CD4-positive, CD25-positive, alpha-beta regulatory T cell (primary cell): ENCODE measurements around the gene MTTP. TPM values are rescaled to one million over a fixed set of nuclear protein-coding genes. Genes with fewer than 3 reads are reported as not detected.

Experiments used
- ATAC-seq, 2 donors: fragments of 150-1000 bp; cut with Tn5 transposase; one replicate each; pipeline ENCODE4 v1.10.0; 2021; ENCODE audit warnings: low read depth in 2 of 2, moderate number of reproducible peaks in 2 of 2, moderate library complexity in 1 of 2
- DNase-seq, 3 donors: peaks; one replicate each; pipeline versions ENCODE4 v3.0.0 to v3.0.0-alpha.2; 2012 to 2022; ENCODE audit warnings: mixed read lengths in 1 of 3
- H3K27ac ChIP-seq: one replicate; pipeline ENCODE4 v1.7.0; 2013; ENCODE audit warnings: mild to moderate bottlenecking, low read length; ENCODE audit not compliant: insufficient read depth, poor library complexity, severe bottlenecking
- H3K27me3 ChIP-seq: one replicate; pipeline ENCODE4 v1.7.0; 2013; ENCODE audit warnings: low read length; ENCODE audit not compliant: control insufficient read depth, insufficient read depth
- H3K36me3 ChIP-seq: one replicate; pipeline ENCODE4 v1.7.0; 2013; ENCODE audit warnings: mild to moderate bottlenecking, low read length, moderate library complexity; ENCODE audit not compliant: control insufficient read depth, insufficient read depth
- H3K4me1 ChIP-seq: 2 replicates; pipeline ENCODE4 v1.7.0; 2013; ENCODE audit warnings: mild to moderate bottlenecking, low read length; ENCODE audit not compliant: insufficient read depth, control insufficient read depth, poor library complexity, severe bottlenecking
- H3K4me3 ChIP-seq: one replicate; pipeline ENCODE4 v1.7.0; 2013; ENCODE audit warnings: low read depth, mild to moderate bottlenecking, low read length, moderate library complexity
- H3K9me3 ChIP-seq, 2 experiments: 1 replicate in 1 of 2; 2 replicates in 1 of 2; pipeline ENCODE4 v1.7.0; 2013; ENCODE audit warnings: low read length in 2 of 2, mild to moderate bottlenecking in 1 of 2, moderate library complexity in 1 of 2; ENCODE audit not compliant: control insufficient read depth in 2 of 2
- H3K27ac Mint-ChIP-seq, 3 donors: one replicate each; pipeline ENCODE4 v1.8.0; 2020 to 2022; ENCODE audit warnings: mild to moderate bottlenecking in 3 of 3, mixed read lengths in 3 of 3, moderate library complexity in 2 of 3
- H3K27me3 Mint-ChIP-seq: one replicate; pipeline ENCODE4 v1.8.0; 2022; ENCODE audit warnings: mild to moderate bottlenecking, mixed read lengths
- H3K36me3 Mint-ChIP-seq: one replicate; pipeline ENCODE4 v1.8.0; 2020; ENCODE audit warnings: mixed read lengths
- H3K4me1 Mint-ChIP-seq, 4 donors: one replicate each; pipeline ENCODE4 v1.8.0; 2020 to 2022; ENCODE audit warnings: mixed read lengths in 4 of 4, mild to moderate bottlenecking in 1 of 4
- H3K4me3 Mint-ChIP-seq, 4 donors: one replicate each; pipeline ENCODE4 v1.8.0; 2020 to 2022; ENCODE audit warnings: mild to moderate bottlenecking in 4 of 4, mixed read lengths in 4 of 4, moderate library complexity in 3 of 4
- H3K9me3 Mint-ChIP-seq, 7 donors: one replicate each; pipeline ENCODE4 v1.8.0; 2020 to 2022; ENCODE audit warnings: mixed read lengths in 7 of 7, mild to moderate bottlenecking in 3 of 7, moderate library complexity in 2 of 7
- polyA plus RNA-seq, 4 donors: library from polyadenylated mRNA; unstranded; fragments of 300-500 nt; fragmentation: Illumina TruSeq; gene quantifications; one replicate each; pipeline ENCODE4 v1.2.3, GENCODE V29; 2021
- total RNA-seq: library from RNA; stranded (reverse); gene quantifications from one replicate; pipeline ENCODE4 v1.2.3, GENCODE V29; 2022

Gene MTTP
- total and polyA plus RNA-seq, 5 donors from 2014 or later, result not detected

- no peaks in the 10 kb centered on the region for H3K9me3 ChIP-seq
- no peak overlapping the region for H3K4me3 ChIP-seq
- H3K36me3 ChIP-seq, result no peaks in the 10 kb centered on the region
- ATAC-seq (no peak), DNase-seq (no peak)
- Mint-ChIP-seq H3K36me3 (no peaks in the 10 kb centered on the region), H3K27me3 (peaks cover 30% of the 10 kb centered on the region), H3K27ac (no peak overlapping the region), H3K9me3 (peaks cover 0 to 1% (median 0%) of the 10 kb centered on the region in 7 donors), H3K4me3 (no peak overlapping the region), H3K4me1 (peaks cover 0 to 3% (median 0%) of the 10 kb centered on the region in 4 donors)
- peaks cover 10% of the 10 kb centered on the region for H3K27me3 ChIP-seq
- H3K4me1 ChIP-seq, result no peaks in the 10 kb centered on the region
- H3K27ac ChIP-seq, result no peak overlapping the region
These were observed 60.2 kb downstream of the MTTP start for GRCh38 chr4:99634742-99635360.

- H3K27me3 Mint-ChIP-seq, result peaks cover 27% of the 10 kb centered on the region
- no peaks in the 10 kb centered on the region for H3K36me3 Mint-ChIP-seq
- Histone ChIP-seq H3K9me3 (no peaks in the 10 kb centered on the region), H3K27me3 (peaks cover 10% of the 10 kb centered on the region), H3K36me3 (no peaks in the 10 kb centered on the region), H3K4me1 (no peaks in the 10 kb centered on the region), H3K27ac (no peak overlapping the region), H3K4me3 (no peak overlapping the region)
- H3K4me1 Mint-ChIP-seq, result no peaks in the 10 kb centered on the region
- DNase-seq, result no peak
- no peak overlapping the region for H3K27ac Mint-ChIP-seq
- peaks cover 0 to 1% (median 0%) of the 10 kb centered on the region in 7 donors for H3K9me3 Mint-ChIP-seq
- H3K4me3 Mint-ChIP-seq, result no peak overlapping the region
- ATAC-seq, result no peak
These were observed 61.0 kb downstream of the MTTP start for GRCh38 chr4:99635601-99636000.

- Mint-ChIP-seq H3K36me3 (no peaks in the 10 kb centered on the region), H3K9me3 (peaks cover 0 to 1% (median 0%) of the 10 kb centered on the region in 7 donors), H3K27me3 (peaks cover 26% of the 10 kb centered on the region), H3K4me3 (no peak overlapping the region), H3K27ac (no peak overlapping the region), H3K4me1 (no peaks in the 10 kb centered on the region)
- no peak overlapping the region for H3K27ac ChIP-seq
- no peak overlapping the region for H3K4me3 ChIP-seq
- H3K36me3 ChIP-seq, result no peaks in the 10 kb centered on the region
- H3K4me1 ChIP-seq, result no peaks in the 10 kb centered on the region
- H3K9me3 ChIP-seq, result no peaks in the 10 kb centered on the region
- ATAC-seq, result no peak
- no peak for DNase-seq
- peaks cover 7% of the 10 kb centered on the region for H3K27me3 ChIP-seq
These were observed 61.8 kb downstream of the MTTP start for GRCh38 chr4:99636422-99636821.

- H3K36me3 Mint-ChIP-seq, result no peaks in the 10 kb centered on the region
- no peaks in the 10 kb centered on the region for H3K4me1 ChIP-seq
- H3K27ac ChIP-seq, result no peak overlapping the region
- no peak overlapping the region for H3K4me3 ChIP-seq
- H3K9me3 ChIP-seq, result no peaks in the 10 kb centered on the region
- peaks cover 7% of the 10 kb centered on the region for H3K27me3 ChIP-seq
- peaks cover 0 to 1% (median 0%) of the 10 kb centered on the region in 7 donors for H3K9me3 Mint-ChIP-seq
- no peaks in the 10 kb centered on the region for H3K4me1 Mint-ChIP-seq
- peaks cover 28% of the 10 kb centered on the region for H3K27me3 Mint-ChIP-seq
- no peaks in the 10 kb centered on the region for H3K36me3 ChIP-seq
- H3K4me3 Mint-ChIP-seq, result no peak overlapping the region
- H3K27ac Mint-ChIP-seq, result no peak overlapping the region
- no peak for DNase-seq
- no peak for ATAC-seq
These were observed 62.5 kb downstream of the MTTP start for GRCh38 chr4:99637174-99637573.

- Mint-ChIP-seq H3K4me3 (no peak overlapping the region), H3K9me3 (no peaks in the 10 kb centered on the region), H3K36me3 (no peaks in the 10 kb centered on the region), H3K27me3 (peaks cover 23% of the 10 kb centered on the region), H3K4me1 (no peaks in the 10 kb centered on the region), H3K27ac (no peak overlapping the region)
- no peak for ATAC-seq
- H3K4me1 ChIP-seq, result no peaks in the 10 kb centered on the region
- H3K36me3 ChIP-seq, result no peaks in the 10 kb centered on the region
- peaks cover 4% of the 10 kb centered on the region for H3K27me3 ChIP-seq
- DNase-seq, result no peak
- no peak overlapping the region for H3K27ac ChIP-seq
- no peak overlapping the region for H3K4me3 ChIP-seq
- no peaks in the 10 kb centered on the region for H3K9me3 ChIP-seq
These were observed 66.1 kb downstream of the MTTP start for GRCh38 chr4:99640676-99641075.

- Mint-ChIP-seq H3K9me3 (no peaks in the 10 kb centered on the region), H3K36me3 (no peaks in the 10 kb centered on the region), H3K27ac (no peak overlapping the region), H3K4me3 (no peak overlapping the region), H3K27me3 (peaks cover 23% of the 10 kb centered on the region), H3K4me1 (no peaks in the 10 kb centered on the region)
- Histone ChIP-seq H3K27me3 (peaks cover 2% of the 10 kb centered on the region), H3K4me3 (no peak overlapping the region), H3K4me1 (no peaks in the 10 kb centered on the region), H3K27ac (no peak overlapping the region), H3K9me3 (no peaks in the 10 kb centered on the region), H3K36me3 (no peaks in the 10 kb centered on the region)
- ATAC-seq, result no peak
- DNase-seq, result no peak
These were observed 68.3 kb downstream of the MTTP start for GRCh38 chr4:99642725-99643489.

- ATAC-seq (no peak), DNase-seq (no peak)
- Mint-ChIP-seq H3K27ac (no peak overlapping the region), H3K4me1 (no peaks in the 10 kb centered on the region), H3K4me3 (no peak overlapping the region), H3K27me3 (peaks cover 14% of the 10 kb centered on the region), H3K36me3 (no peaks in the 10 kb centered on the region), H3K9me3 (no peaks in the 10 kb centered on the region)
- Histone ChIP-seq H3K27me3 (peaks cover 2% of the 10 kb centered on the region), H3K36me3 (no peaks in the 10 kb centered on the region), H3K4me3 (no peak overlapping the region), H3K27ac (no peak overlapping the region), H3K4me1 (no peaks in the 10 kb centered on the region), H3K9me3 (no peaks in the 10 kb centered on the region)
These were observed 69.8 kb downstream of the MTTP start for GRCh38 chr4:99644453-99644852.

GRCh38 chr4:99645036-99645435 is 70.4 kb downstream of the MTTP start:
- Mint-ChIP-seq H3K36me3 (no peaks in the 10 kb centered on the region), H3K27me3 (peaks cover 14% of the 10 kb centered on the region), H3K9me3 (peaks cover 0 to 1% (median 0%) of the 10 kb centered on the region in 7 donors), H3K4me1 (no peaks in the 10 kb centered on the region), H3K27ac (no peak overlapping the region), H3K4me3 (no peak overlapping the region)
- Histone ChIP-seq H3K27me3 (peaks cover 2% of the 10 kb centered on the region), H3K4me1 (no peaks in the 10 kb centered on the region), H3K9me3 (no peaks in the 10 kb centered on the region), H3K4me3 (no peak overlapping the region), H3K27ac (no peak overlapping the region), H3K36me3 (no peaks in the 10 kb centered on the region)
- no peak for ATAC-seq
- DNase-seq, result no peak
